GM19438 (cell line): Measurements from ENCODE around the gene KIF22.
A peak's percentile ranks its signal among the peaks of the same experiment; 100 is the strongest.

Experiments used
- ATAC-seq: cut with Tn5 transposase; IDR thresholded peaks from one replicate; pipeline ENCODE4 v1.9.1; 2021; ENCODE audit warnings: low read depth; ENCODE audit not compliant: unreplicated experiment

The KIF22 gene

DNA sequence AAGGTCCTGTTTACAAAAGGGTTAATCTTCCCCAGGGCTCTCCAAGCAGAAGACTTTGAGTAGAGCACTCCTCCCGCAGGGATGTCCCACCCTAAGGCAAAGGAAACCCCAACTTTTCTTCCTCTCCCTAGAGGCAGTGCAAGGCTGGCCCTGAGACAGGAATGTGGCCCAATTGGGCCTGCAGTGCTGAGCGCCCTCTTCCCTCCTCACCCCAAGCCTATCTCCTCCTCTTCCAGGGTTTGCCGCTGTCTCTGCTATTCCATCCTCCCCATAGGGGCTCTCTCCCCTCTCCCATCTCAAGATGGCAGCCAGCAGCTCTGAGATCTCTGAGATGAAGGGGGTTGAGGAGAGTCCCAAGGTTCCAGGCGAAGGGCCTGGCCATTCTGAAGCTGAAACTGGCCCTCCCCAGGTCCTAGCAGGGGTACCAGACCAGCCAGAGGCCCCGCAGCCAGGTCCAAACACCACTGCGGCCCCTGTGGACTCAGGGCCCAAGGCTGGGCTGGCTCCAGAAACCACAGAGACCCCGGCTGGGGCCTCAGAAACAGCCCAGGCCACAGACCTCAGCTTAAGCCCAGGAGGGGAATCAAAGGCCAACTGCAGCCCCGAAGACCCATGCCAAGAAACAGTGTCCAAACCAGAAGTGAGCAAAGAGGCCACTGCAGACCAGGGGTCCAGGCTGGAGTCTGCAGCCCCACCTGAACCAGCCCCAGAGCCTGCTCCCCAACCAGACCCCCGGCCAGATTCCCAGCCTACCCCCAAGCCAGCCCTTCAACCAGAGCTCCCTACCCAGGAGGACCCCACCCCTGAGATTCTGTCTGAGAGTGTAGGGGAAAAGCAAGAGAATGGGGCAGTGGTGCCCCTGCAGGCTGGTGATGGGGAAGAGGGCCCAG, 22.4 kb downstream of the KIF22 start:
- no peak for ATAC-seq

DNA sequence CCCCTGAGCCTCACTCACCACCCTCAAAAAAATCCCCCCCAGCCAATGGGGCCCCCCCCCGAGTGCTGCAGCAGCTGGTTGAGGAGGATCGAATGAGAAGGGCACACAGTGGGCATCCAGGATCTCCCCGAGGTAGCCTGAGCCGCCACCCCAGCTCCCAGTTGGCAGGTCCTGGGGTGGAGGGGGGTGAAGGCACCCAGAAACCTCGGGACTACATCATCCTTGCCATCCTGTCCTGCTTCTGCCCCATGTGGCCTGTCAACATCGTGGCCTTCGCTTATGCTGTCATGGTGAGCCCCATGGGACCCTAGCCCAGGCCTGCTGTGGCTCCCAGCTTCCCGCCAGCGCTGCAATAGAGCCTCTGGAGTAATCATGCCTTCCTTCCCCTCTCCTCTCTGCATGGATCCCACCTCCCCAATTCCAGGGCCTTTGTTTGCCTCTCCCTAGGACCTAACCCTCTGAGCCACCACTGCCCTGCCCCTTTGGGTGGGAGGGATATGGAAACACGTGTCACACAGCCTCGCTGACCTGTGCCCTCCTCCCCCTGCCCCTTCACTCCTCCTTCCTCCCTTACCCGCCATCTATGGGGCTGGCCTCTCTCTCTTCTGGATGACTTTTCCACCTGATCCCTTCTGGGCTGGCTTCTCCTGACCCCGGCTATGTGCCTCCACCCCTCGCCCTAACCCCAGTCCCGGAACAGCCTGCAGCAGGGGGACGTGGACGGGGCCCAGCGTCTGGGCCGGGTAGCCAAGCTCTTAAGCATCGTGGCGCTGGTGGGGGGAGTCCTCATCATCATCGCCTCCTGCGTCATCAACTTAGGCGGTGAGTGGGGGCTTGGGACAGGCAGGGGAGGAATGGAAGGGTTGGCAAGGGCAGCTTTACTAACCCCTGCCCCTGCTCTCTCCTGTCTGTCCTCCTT, 23.4 kb downstream of the KIF22 start:
- no peak for ATAC-seq

GRCh38 chr16:29814592-29814991, 24.0 kb downstream of the KIF22 start:
- ATAC-seq: no peak

GRCh38 chr16:29815032-29815721, 24.6 kb downstream of the KIF22 start:
- no peak for ATAC-seq

DNA sequence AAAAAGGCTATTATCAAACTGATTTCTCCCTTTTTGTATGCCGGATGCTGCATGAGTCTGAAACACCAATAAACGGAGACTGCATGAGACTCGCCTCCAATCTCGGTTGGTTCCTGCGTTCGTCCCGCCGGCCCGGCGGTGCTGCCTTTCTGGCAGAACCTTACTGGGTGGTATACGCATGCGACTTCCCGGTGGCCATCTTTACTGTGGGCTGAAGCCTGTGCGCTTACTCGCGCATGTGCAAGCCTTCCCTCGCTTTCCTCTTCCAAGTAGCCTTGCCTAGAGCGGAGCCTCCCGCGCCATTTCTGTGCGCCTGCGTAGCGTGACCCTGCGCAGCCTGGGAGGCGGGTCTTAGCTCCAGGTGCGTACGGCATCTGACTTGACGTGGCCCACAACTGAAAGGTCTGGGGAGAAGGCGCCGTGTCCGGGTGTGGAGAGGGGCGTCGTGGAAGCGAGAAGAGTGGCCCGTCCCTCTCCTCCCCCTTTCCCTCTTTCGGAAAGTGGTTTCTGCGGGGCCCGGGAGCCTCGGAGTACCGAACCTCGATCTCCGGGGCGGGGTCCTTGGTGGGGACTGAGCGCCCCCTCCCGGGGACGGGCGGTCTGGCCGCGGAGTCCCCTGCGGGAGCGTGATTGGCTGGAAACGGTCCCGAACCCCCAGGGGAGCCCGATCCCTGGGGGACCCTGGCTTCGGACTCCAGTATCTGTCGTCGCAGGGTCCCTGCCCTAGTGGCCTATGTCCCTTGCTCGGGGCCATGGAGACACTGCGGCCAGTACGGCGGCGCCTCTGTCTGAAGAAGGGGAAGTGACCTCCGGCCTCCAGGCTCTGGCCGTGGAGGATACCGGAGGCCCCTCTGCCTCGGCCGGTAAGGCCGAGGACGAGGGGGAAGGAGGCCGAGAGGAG, 25.5 kb downstream of the KIF22 start, which contains the start of gene PAGR1:
Gene PAGR1 (plus strand): TSS at position 360 of the 901 bp plus-strand sequence. CDS start 374 bp downstream, at position 734.
- ATAC-seq: peak; percentile 56

DNA sequence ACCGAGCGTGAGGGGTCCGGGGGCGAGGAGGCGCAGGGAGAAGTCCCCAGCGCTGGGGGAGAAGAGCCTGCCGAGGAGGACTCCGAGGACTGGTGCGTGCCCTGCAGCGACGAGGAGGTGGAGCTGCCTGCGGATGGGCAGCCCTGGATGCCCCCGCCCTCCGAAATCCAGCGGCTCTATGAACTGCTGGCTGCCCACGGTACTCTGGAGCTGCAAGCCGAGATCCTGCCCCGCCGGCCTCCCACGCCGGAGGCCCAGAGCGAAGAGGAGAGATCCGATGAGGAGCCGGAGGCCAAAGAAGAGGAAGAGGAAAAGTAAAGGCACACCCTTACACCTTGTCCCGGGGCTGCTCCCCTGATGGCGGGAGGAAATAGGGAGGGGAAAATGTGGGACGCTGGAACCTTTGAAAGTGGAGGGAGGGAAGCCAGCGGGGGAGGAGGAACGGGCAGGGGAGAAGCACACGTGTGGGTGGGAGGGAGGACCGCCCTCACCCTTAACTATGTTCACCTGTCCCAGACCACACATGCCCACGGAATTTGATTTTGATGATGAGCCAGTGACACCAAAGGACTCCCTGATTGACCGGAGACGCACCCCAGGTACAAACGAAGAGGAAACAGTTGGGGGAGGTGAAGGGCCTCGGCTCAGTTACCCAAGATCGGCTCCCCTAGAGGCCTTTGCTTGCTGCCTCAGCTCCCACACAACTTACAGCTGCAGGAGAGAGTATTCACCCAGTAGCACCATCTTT, 26.3 kb downstream of the KIF22 start:
- peak; percentile 23 for ATAC-seq

- no peak for ATAC-seq
Measured at GRCh38 chr16:29818082-29818481, 27.5 kb downstream of the KIF22 start.

- ATAC-seq: no peak
Measured at GRCh38 chr16:29819506-29819905, 29.0 kb downstream of the KIF22 start.

GRCh38 chr16:29820271-29820701, 29.7 kb downstream of the KIF22 start, which contains the start of gene MVP:
MVP (plus strand) TSS chr16:29820462; CDS start chr16:29830550, 10,088 bp downstream.
- ATAC-seq: no peak

DNA sequence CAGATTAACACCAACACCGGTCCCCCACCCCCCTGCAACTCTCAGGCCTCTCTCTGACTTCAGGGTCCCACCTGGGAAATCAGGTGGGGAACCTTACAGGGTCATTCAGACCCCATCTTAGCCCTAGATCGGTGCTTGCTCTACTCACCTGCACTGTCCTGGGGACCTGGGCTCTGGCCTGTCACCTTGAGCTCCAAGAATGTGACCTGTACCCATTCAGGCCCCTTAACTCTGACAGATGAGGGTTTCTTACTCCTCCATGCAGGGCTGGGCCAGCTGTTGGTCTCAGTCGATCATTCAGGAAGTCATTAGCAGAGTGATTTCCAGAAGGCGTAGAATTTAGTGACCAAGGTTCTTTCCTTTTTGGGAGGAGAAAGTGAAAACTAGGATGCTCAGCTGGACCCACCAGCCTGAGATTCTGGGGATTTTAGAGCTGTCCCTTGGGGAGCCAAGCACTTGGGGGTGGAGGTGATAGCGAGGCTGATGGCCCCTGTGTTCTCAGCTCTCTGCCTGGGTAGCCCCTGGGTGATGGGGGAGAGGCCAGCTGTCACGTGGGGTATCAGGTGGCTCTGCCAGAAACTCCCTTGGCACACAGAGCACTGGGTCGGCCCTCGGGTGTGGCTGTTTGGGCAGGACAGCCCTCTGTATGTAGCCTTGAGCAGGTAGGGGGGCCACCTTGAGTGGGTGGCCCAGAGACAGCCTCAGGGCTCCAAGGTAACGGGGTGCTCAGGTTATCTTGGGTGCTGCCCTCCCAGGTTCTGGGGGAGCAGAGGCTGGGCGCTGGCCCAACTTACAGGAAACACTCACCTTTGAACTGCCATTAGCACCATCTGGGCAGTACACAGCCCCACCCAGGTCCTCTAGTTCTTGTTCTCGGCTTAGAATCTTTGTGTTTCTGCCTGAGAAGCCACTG, 30.4 kb downstream of the KIF22 start:
- no peak for ATAC-seq

- no peak for ATAC-seq
Measured at GRCh38 chr16:29821643-29822115, 31.1 kb downstream of the KIF22 start.

DNA sequence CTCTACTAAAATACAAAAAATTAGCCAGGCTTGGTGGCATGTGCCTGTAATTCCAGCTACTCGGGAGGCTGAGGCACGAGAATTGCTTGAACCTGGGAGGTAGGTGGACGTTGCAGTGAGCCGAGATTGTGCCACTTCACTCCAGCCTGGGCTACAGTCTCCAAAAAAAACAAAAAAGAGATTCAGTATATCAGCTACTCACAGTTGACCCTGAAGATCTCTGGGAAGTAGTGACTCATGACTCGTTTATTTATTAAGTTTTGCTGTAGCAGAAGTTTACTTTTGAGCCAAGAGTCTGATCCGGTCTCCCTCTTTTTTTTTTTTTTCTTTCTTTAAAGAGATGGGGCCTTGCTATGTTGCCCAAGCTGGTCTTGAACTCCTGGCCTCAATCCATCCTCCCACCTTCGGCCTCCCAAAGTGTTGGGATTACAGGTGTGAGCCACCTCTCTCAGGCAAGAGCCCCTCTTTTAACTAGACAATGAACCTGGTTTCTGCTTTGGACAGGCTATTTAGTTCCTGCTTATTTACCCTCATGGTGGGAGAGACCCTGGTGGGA, 34.1 kb downstream of the KIF22 start:
- ATAC-seq: no peak

GRCh38 chr16:29825145-29826044, 34.8 kb downstream of the KIF22 start:
- ATAC-seq: no peak

DNA sequence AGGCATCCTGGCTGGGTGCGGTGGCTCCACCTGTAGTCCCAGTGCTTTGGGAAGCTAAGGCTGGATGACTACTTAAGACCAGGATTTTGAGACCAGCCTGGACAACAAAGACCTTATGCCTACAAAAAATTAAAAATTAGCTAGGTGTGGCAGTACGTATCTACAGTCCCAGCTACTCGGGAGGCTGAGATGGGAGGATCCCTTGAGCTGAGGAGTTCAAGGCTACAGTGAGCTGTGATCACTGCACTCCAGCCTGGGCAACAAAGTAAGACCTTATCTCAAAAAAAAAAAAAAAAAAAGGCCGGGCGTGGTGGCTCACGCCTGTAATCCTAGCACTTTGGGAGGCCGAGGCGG, 35.8 kb downstream of the KIF22 start:
- no peak for ATAC-seq

- ATAC-seq: no peak
Measured at GRCh38 chr16:29830774-29831173, 40.2 kb downstream of the KIF22 start.

DNA sequence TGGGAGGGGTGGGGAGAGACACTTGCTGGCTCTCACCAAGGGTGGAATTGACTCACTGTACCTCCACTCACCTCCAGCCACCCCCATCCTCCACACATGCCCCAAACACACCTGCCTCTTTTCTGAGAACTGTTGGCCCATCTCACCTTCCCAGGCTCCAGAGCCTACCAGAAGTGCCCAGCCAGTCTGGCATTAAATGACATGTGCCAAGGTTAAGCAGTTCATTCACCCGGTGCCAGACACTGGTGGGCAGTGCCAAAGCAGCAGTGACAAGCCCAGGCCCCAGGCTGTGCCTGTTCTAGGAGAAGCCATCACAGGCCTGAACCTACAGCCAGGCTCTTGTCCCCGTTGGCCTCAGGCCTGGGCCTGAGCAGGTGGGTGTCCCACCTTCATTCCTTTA, 40.9 kb downstream of the KIF22 start:
- ATAC-seq: no peak
